H9 (cell line): ENCODE measurements around the gene TIMM22. TPM values are rescaled to one million over a fixed set of nuclear protein-coding genes. Genes with fewer than 3 reads are reported as not detected.

Experiments used
- DNase-seq: peaks from one replicate; pipeline ENCODE4 v3.0.0-alpha.2; 2017
- H2AFZ ChIP-seq: one replicate; pipeline ENCODE4 v1.6.1; 2013; ENCODE audit warnings: mild to moderate bottlenecking, low read length, control low read depth, moderate library complexity
- H2AK5ac ChIP-seq: 2 replicates; pipeline ENCODE4 v1.6.1; 2013; ENCODE audit warnings: low read length, control low read depth, mixed read lengths; ENCODE audit not compliant: insufficient read length
- H2BK120ac ChIP-seq: one replicate; pipeline ENCODE4 v1.6.1; 2013; ENCODE audit warnings: low read depth, mild to moderate bottlenecking, low read length, control low read depth, inconsistent platforms; ENCODE audit not compliant: poor library complexity, severe bottlenecking
- H2BK12ac ChIP-seq: 2 replicates; pipeline ENCODE4 v1.6.1; 2013; ENCODE audit warnings: low read length, control low read depth, mixed read lengths, low read depth; ENCODE audit not compliant: insufficient read length
- H2BK15ac ChIP-seq: 2 replicates; pipeline ENCODE4 v1.6.1; 2013; ENCODE audit warnings: low read depth, low read length, control low read depth
- H2BK20ac ChIP-seq: one replicate; pipeline ENCODE4 v1.6.1; 2013; ENCODE audit warnings: low read depth, mild to moderate bottlenecking, low read length, control low read depth, inconsistent platforms; ENCODE audit not compliant: poor library complexity, severe bottlenecking
- H2BK5ac ChIP-seq: 2 replicates; pipeline ENCODE4 v1.6.1; 2013; ENCODE audit warnings: low read length, control low read depth, mixed read lengths; ENCODE audit not compliant: insufficient read length
- H3K14ac ChIP-seq: 2 replicates; pipeline ENCODE4 v1.6.1; 2013; ENCODE audit warnings: low read length, control low read depth; ENCODE audit not compliant: insufficient read depth
- H3K18ac ChIP-seq: 2 replicates; pipeline ENCODE4 v1.6.1; 2013; ENCODE audit warnings: low read depth, mild to moderate bottlenecking, mixed read lengths, low read length, control low read depth; ENCODE audit not compliant: insufficient read length
- H3K23ac ChIP-seq: 2 replicates; pipeline ENCODE4 v1.6.1; 2013; ENCODE audit warnings: low read length, control low read depth, mixed read lengths, low read depth; ENCODE audit not compliant: insufficient read length
- H3K23me2 ChIP-seq: 2 replicates; pipeline ENCODE4 v1.6.1; 2013; ENCODE audit warnings: low read depth, mild to moderate bottlenecking, mixed read lengths, low read length, control low read depth; ENCODE audit not compliant: insufficient read length, poor library complexity, severe bottlenecking
- H3K27ac ChIP-seq: 2 replicates; pipeline ENCODE4 v1.5.1; 2013; ENCODE audit warnings: low read length, control low read depth, mixed read lengths, low read depth; ENCODE audit not compliant: insufficient read length
- H3K27me3 ChIP-seq: 2 replicates; pipeline ENCODE4 v1.6.1; 2013; ENCODE audit warnings: low read length, control low read depth, inconsistent platforms; ENCODE audit not compliant: insufficient read depth
- H3K4ac ChIP-seq: 2 replicates; pipeline ENCODE4 v1.6.1; 2013; ENCODE audit warnings: low read depth, mild to moderate bottlenecking, control low read depth, inconsistent platforms, low read length, moderate library complexity
- H3K4me1 ChIP-seq: 2 replicates; pipeline ENCODE4 v1.6.1; 2013; ENCODE audit warnings: low read length, control low read depth, inconsistent platforms; ENCODE audit not compliant: insufficient read depth
- H3K4me2 ChIP-seq: 2 replicates; pipeline ENCODE4 v1.6.1; 2013; ENCODE audit warnings: low read length, control low read depth, mixed read lengths; ENCODE audit not compliant: insufficient read length, insufficient read depth
- H3K56ac ChIP-seq: 2 replicates; pipeline ENCODE4 v1.6.1; 2013; ENCODE audit warnings: low read depth, mild to moderate bottlenecking, mixed read lengths, low read length, control low read depth; ENCODE audit not compliant: insufficient read length
- H3K79me1 ChIP-seq: 2 replicates; pipeline ENCODE4 v1.6.1; 2013; ENCODE audit warnings: low read depth, mild to moderate bottlenecking, moderate library complexity, low read length, control low read depth, inconsistent platforms; ENCODE audit not compliant: insufficient read depth, poor library complexity, severe bottlenecking
- H3K79me2 ChIP-seq: 2 replicates; pipeline ENCODE4 v1.6.1; 2013; ENCODE audit warnings: low read length, control low read depth, inconsistent platforms; ENCODE audit not compliant: insufficient read depth
- H3K9ac ChIP-seq: 2 replicates; pipeline ENCODE4 v1.6.1; 2013; ENCODE audit warnings: low read length, control low read depth, mixed read lengths; ENCODE audit not compliant: insufficient read length; ENCODE audit errors: extremely low read depth
- H3K9me3 ChIP-seq: one replicate; pipeline ENCODE4 v1.6.1; 2013; ENCODE audit warnings: low read depth, low read length, inconsistent platforms; ENCODE audit not compliant: control insufficient read depth
- H3T11ph ChIP-seq: one replicate; pipeline ENCODE4 v1.6.1; 2013; ENCODE audit warnings: mild to moderate bottlenecking, low read length, control low read depth, inconsistent platforms
- H4K20me1 ChIP-seq: one replicate; pipeline ENCODE4 v1.6.1; 2013; ENCODE audit not compliant: control insufficient read depth, insufficient read length, insufficient read depth
- H4K5ac ChIP-seq: 2 replicates; pipeline ENCODE4 v1.6.1; 2013; ENCODE audit warnings: low read depth, mild to moderate bottlenecking, mixed read lengths, low read length, control low read depth; ENCODE audit not compliant: insufficient read length
- H4K8ac ChIP-seq: replicated peaks from 2 replicates; pipeline ENCODE4 v1.6.1; 2013; ENCODE audit warnings: low read length, control low read depth, mixed read lengths, low read depth; ENCODE audit not compliant: insufficient read length
- H4K91ac ChIP-seq: 2 replicates; pipeline ENCODE4 v1.6.1; 2013; ENCODE audit warnings: low read depth, mild to moderate bottlenecking, moderate library complexity, mixed read lengths, low read length, control low read depth; ENCODE audit not compliant: insufficient read length
- H3K27ac Mint-ChIP-seq, 3 experiments: 2 replicates in 2 of 3; 3 replicates in 1 of 3; pipeline ENCODE4 v1.8.0; 2020 to 2021; ENCODE audit warnings: mixed read lengths in 3 of 3, mild to moderate bottlenecking in 1 of 3, moderate library complexity in 1 of 3
- H3K27me3 Mint-ChIP-seq: 2 replicates; pipeline ENCODE4 v1.8.0; 2021; ENCODE audit warnings: low read depth, mild to moderate bottlenecking, moderate library complexity, mixed read lengths
- H3K36me3 Mint-ChIP-seq, 3 experiments: 2 replicates in 2 of 3; 3 replicates in 1 of 3; pipeline ENCODE4 v1.8.0; 2020 to 2021; ENCODE audit warnings: low read depth in 3 of 3, mixed read lengths in 3 of 3; ENCODE audit not compliant: insufficient read depth in 1 of 3
- H3K4me1 Mint-ChIP-seq, 2 experiments: 2 replicates each; pipeline ENCODE4 v1.8.0; 2020; ENCODE audit warnings: mixed read lengths in 2 of 2
- H3K4me3 Mint-ChIP-seq, 2 experiments: 2 replicates in 1 of 2; 3 replicates in 1 of 2; pipeline ENCODE4 v1.8.0; 2020 to 2021; ENCODE audit warnings: mild to moderate bottlenecking in 2 of 2, mixed read lengths in 2 of 2, moderate library complexity in 1 of 2
- H3K9me3 Mint-ChIP-seq, 2 experiments: 2 replicates in 1 of 2; 3 replicates in 1 of 2; pipeline ENCODE4 v1.8.0; 2020; ENCODE audit warnings: mild to moderate bottlenecking in 2 of 2, mixed read lengths in 2 of 2, moderate library complexity in 1 of 2
- WGBS: extraction: QIAGEN DNeasy Blood & Tissue Kit; methylation state at CpG from one replicate; pipeline ENCODE4 v1.1.7; 2013; ENCODE audit warnings: missing lambda C conversion rate, low lambda C conversion rate, mixed read lengths; ENCODE audit not compliant: insufficient read length; ENCODE audit errors: extremely low coverage; 5-methylcytosine and 5-hydroxymethylcytosine counted together
- total RNA-seq: library from RNA; stranded (reverse); gene quantifications from 2 replicates; pipeline ENCODE4 v1.2.1, GENCODE V29; 2021
- TF ChIP-seq, protein P1 (sequence below): fragments of 200-600 bp; sonication (generic); conservative IDR thresholded peaks from 3 replicates; pipeline ENCODE4 v1.8.0; 2021; ENCODE audit warnings: antibody characterized with exemption, mild to moderate bottlenecking

The TIMM22 gene
- total RNA-seq, 1 experiment from 2014 or later, result 23.0 TPM

GRCh38 chr17:1021147-1021546 lies 24.2 kb downstream of the TIMM22 start:
- H3K9ac ChIP-seq, result no peak overlapping the region
- H2BK20ac ChIP-seq, result no peak overlapping the region
- H3K23ac ChIP-seq, result no peak overlapping the region
- no peaks in the 10 kb centered on the region for H3K4me1 ChIP-seq
- no peak overlapping the region for H4K91ac ChIP-seq
- H3K9me3 ChIP-seq, result no peaks in the 10 kb centered on the region
- Mint-ChIP-seq H3K27me3 (no peaks in the 10 kb centered on the region), H3K36me3 (no peaks in the 10 kb centered on the region), H3K4me3 (no peak overlapping the region), H3K27ac (no peak overlapping the region), H3K4me1 (0 out of 4 replicates have a peak, but pooled peaks cover 0 to 3% of the 10 kb centered on the region in 2 experiments), H3K9me3 (no peaks in the 10 kb centered on the region)
- no peak overlapping the region for H3K27ac ChIP-seq
- no peak overlapping the region for H3K4me2 ChIP-seq
- no peak overlapping the region for H4K5ac ChIP-seq
- no peak overlapping the region for H2AFZ ChIP-seq
- no peak overlapping the region for H2BK5ac ChIP-seq
- H3K27me3 ChIP-seq, result no peaks in the 10 kb centered on the region
- no peaks in the 10 kb centered on the region for H3K79me2 ChIP-seq
- no peak overlapping the region for H2BK15ac ChIP-seq
- H3T11ph ChIP-seq, result no peak overlapping the region
- H3K23me2 ChIP-seq, result no peaks in the 10 kb centered on the region
- no peak overlapping the region for H2AK5ac ChIP-seq
- H2BK120ac ChIP-seq, result no peak overlapping the region
- H3K56ac ChIP-seq, result no peak overlapping the region
- H3K14ac ChIP-seq, result peak overlapping the region; percentile 44; the same call in 1 of the 2 replicates
- no peak overlapping the region for H4K8ac ChIP-seq
- no peaks in the 10 kb centered on the region for H4K20me1 ChIP-seq
- no peaks in the 10 kb centered on the region for H3K79me1 ChIP-seq
- no peak overlapping the region for H3K4ac ChIP-seq
- H3K18ac ChIP-seq, result no peak overlapping the region
- no peak for DNase-seq
- H2BK12ac ChIP-seq, result no peak overlapping the region
- WGBS, result no CpG with 5 or more reads among the region's 17 CpGs
- TF ChIP-seq, protein P1, sequence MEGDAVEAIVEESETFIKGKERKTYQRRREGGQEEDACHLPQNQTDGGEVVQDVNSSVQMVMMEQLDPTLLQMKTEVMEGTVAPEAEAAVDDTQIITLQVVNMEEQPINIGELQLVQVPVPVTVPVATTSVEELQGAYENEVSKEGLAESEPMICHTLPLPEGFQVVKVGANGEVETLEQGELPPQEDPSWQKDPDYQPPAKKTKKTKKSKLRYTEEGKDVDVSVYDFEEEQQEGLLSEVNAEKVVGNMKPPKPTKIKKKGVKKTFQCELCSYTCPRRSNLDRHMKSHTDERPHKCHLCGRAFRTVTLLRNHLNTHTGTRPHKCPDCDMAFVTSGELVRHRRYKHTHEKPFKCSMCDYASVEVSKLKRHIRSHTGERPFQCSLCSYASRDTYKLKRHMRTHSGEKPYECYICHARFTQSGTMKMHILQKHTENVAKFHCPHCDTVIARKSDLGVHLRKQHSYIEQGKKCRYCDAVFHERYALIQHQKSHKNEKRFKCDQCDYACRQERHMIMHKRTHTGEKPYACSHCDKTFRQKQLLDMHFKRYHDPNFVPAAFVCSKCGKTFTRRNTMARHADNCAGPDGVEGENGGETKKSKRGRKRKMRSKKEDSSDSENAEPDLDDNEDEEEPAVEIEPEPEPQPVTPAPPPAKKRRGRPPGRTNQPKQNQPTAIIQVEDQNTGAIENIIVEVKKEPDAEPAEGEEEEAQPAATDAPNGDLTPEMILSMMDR, result no peak
